ENCODE data around the gene CENPX. TPM values are rescaled to one million over a fixed set of nuclear protein-coding genes. Genes with fewer than 3 reads are reported as not detected.
A peak's percentile ranks its signal among the peaks of the same experiment; 100 is the strongest.

Gene CENPX
- total and polyA plus RNA-seq, 2 of the 13 experiments (the other 11 are each of a cell fraction or from before 2014, with no cell fraction given): 92.7 to 170 TPM

GRCh38 chr17:81991684-81992305 lies 30.9 kb downstream of the CENPX start (continued):
- peak; percentile 89 for TF ChIP-seq FOXJ3 (CRISPR knock-in tag; IDR thresholded peaks at IDR 0.05; ENCODE audit: borderline replicate concordance)
- TF ChIP-seq ZNF17 (CRISPR knock-in tag; IDR thresholded peaks at IDR 0.05): no peak; the same call in 1 of the 2 replicates
- no peak for TF ChIP-seq MAFG (CRISPR knock-in tag; IDR thresholded peaks at IDR 0.05)
- no peak for TF ChIP-seq SCMH1 (CRISPR knock-in tag; IDR thresholded peaks at IDR 0.05; ENCODE audit: borderline replicate concordance)
- TF ChIP-seq PRPF4 (IDR thresholded peaks at IDR 0.05; ENCODE audit: low read depth, low read length, poor library complexity, severe bottlenecking): no peak
- peak; percentile 90 for TF ChIP-seq ZNF687 (CRISPR knock-in tag; IDR thresholded peaks at IDR 0.05)
- TF ChIP-seq ZNF564 (CRISPR knock-in tag; IDR thresholded peaks at IDR 0.05): 0 out of 2 replicates have a peak, but pooled peaks have one; percentile 27
- TF ChIP-seq, protein P1, sequence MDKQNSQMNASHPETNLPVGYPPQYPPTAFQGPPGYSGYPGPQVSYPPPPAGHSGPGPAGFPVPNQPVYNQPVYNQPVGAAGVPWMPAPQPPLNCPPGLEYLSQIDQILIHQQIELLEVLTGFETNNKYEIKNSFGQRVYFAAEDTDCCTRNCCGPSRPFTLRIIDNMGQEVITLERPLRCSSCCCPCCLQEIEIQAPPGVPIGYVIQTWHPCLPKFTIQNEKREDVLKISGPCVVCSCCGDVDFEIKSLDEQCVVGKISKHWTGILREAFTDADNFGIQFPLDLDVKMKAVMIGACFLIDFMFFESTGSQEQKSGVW (CRISPR knock-in tag; IDR thresholded peaks at IDR 0.05; ENCODE audit: borderline replicate concordance): peak; percentile 7; the same call in 1 of the 2 replicates
- TF ChIP-seq TBL1XR1 (IDR thresholded peaks at IDR 0.05; ENCODE audit: borderline replicate concordance, low read length, partially characterized antibody): no peak
- no peak for TF ChIP-seq ZKSCAN5 (CRISPR knock-in tag; IDR thresholded peaks at IDR 0.05)
- TF ChIP-seq GABPA (IDR thresholded peaks at IDR 0.05; ENCODE audit: low read depth, low read length): no peak
- peak; percentile 55 for TF ChIP-seq GABPA (CRISPR knock-in tag; IDR thresholded peaks at IDR 0.05; ENCODE audit: low read depth)
- no peak for TF ChIP-seq SRF (IDR thresholded peaks at IDR 0.05; ENCODE audit: low read depth, low read length)
- TF ChIP-seq ISL2 (CRISPR knock-in tag; IDR thresholded peaks at IDR 0.05): no peak; the same call in 1 of the 2 replicates
- TF ChIP-seq GPN1 (CRISPR knock-in tag; IDR thresholded peaks at IDR 0.05; ENCODE audit: borderline replicate concordance): no peak; the same call in 1 of the 2 replicates
- TF ChIP-seq TMF1 (CRISPR knock-in tag; IDR thresholded peaks at IDR 0.05; ENCODE audit: low read depth): peak; percentile 94
- TF ChIP-seq, protein P2, sequence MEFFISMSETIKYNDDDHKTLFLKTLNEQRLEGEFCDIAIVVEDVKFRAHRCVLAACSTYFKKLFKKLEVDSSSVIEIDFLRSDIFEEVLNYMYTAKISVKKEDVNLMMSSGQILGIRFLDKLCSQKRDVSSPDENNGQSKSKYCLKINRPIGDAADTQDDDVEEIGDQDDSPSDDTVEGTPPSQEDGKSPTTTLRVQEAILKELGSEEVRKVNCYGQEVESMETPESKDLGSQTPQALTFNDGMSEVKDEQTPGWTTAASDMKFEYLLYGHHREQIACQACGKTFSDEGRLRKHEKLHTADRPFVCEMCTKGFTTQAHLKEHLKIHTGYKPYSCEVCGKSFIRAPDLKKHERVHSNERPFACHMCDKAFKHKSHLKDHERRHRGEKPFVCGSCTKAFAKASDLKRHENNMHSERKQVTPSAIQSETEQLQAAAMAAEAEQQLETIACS (CRISPR knock-in tag; IDR thresholded peaks at IDR 0.05): peak; percentile 21; the same call in 1 of the 2 replicates
- TF ChIP-seq ZNF224 (CRISPR knock-in tag; IDR thresholded peaks at IDR 0.05): no peak; the same call in 1 of the 2 replicates
- peak; percentile 93 for TF ChIP-seq ARNT2 (CRISPR knock-in tag; IDR thresholded peaks at IDR 0.05; ENCODE audit: low read depth)
- peak; percentile 61; the same call in 1 of the 2 replicates for TF ChIP-seq ZNF7 (CRISPR knock-in tag; IDR thresholded peaks at IDR 0.05)
- peak; percentile 27; the same call in 1 of the 2 replicates for TF ChIP-seq DZIP1 (CRISPR knock-in tag; IDR thresholded peaks at IDR 0.05)

All from HepG2 (cell line).